Tibial nerve (tissue), 4 donors: ENCODE data around the gene OTUD6A. TPM values are rescaled to one million over a fixed set of nuclear protein-coding genes. Genes with fewer than 3 reads are reported as not detected.

Source experiments
- DNase-seq, 2 donors: peaks; one replicate each; pipeline ENCODE4 v3.0.0-alpha.2; 2019; ENCODE audit warnings: low spot score in 2 of 2
- H3K27ac ChIP-seq, 4 donors: fragments of 200-600 bp; sonication (generic) in 3 of 4; one replicate each; pipeline ENCODE4 v1.5.1; 2017 to 2019; ENCODE audit warnings: mild to moderate bottlenecking in 1 of 4
- H3K27me3 ChIP-seq, 2 donors: fragments of 200-600 bp; sonication (generic) in 1 of 2; one replicate each; pipeline versions ENCODE4 v1.5.1 to v1.6.0; 2017 to 2019
- H3K36me3 ChIP-seq, 3 donors: fragments of 200-600 bp; sonication (generic); one replicate each; pipeline ENCODE4 v1.5.1; 2018 to 2019
- H3K4me1 ChIP-seq, 4 donors: fragments of 200-600 bp; sonication (generic) in 3 of 4; one replicate each; pipeline ENCODE4 v1.5.1; 2017 to 2019
- H3K4me3 ChIP-seq, 4 donors: fragments of 200-600 bp; sonication (generic) in 3 of 4; one replicate each; pipeline ENCODE4 v1.5.1; 2017 to 2019; ENCODE audit warnings: mild to moderate bottlenecking in 1 of 4, moderate library complexity in 1 of 4
- H3K9me3 ChIP-seq, 4 donors: fragments of 200-600 bp; sonication (generic) in 3 of 4; one replicate each; pipeline ENCODE4 v1.5.1; 2017 to 2019
- CTCF ChIP-seq, 5 experiments: fragments of 200-600 bp in 3 of 5; fragments of 450-650 bp in 2 of 5; sonication (generic) in 3 of 5; IDR thresholded peaks; one replicate each; pipeline ENCODE4 v1.5.1; 2016 to 2019; ENCODE audit warnings: antibody characterized with exemption in 5 of 5, mild to moderate bottlenecking in 3 of 5, moderate library complexity in 2 of 5
- EP300 ChIP-seq, 2 donors: sonication (generic); formaldehyde crosslinking; IDR thresholded peaks; one replicate each; pipeline ENCODE4 v1.6.1; 2017; ENCODE audit warnings: antibody characterized with exemption in 2 of 2, mild to moderate bottlenecking in 1 of 2
- POLR2A ChIP-seq, 2 donors: fragments of 450-650 bp; IDR thresholded peaks; one replicate each; pipeline ENCODE4 v1.6.1; 2017; ENCODE audit warnings: antibody characterized with exemption in 2 of 2, mild to moderate bottlenecking in 2 of 2, moderate library complexity in 2 of 2
- WGBS, 2 donors: methylation state at CpG; one replicate each; pipeline ENCODE4 v1.1.5; 2018; 5-methylcytosine and 5-hydroxymethylcytosine counted together
- total RNA-seq, 4 donors: library from RNA; depleted of rRNA; stranded (reverse); fragments of >200 nt; gene quantifications; one replicate each; pipeline ENCODE4 v1.1.0, GENCODE V29; 2016

Gene OTUD6A
- total RNA-seq, 4 donors from 2014 or later: not detected

DNA sequence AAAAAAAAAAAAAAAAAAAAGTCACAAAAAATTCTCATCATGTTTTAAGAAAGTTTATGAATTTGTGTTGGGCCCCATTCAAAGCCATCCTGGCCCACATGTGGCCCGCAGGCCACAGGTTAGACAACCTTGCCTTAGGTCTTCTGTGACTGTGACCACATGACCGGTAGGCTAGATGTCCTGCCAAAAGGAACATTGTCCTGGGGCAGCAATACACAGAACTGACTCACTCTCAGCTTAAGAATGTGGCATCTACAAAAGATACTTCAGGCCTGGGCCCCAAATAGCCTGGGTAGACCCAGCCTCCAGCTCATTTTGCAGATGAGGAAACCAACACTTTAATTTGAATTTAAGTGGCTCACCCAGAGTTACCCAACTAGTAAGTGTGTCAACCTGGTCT, 22.5 kb upstream of the OTUD6A start:
- H3K4me3 ChIP-seq: no peak overlapping the region
- TF ChIP-seq POLR2A (IDR thresholded peaks at IDR 0.05): no peak
- TF ChIP-seq CTCF (IDR thresholded peaks at IDR 0.05): no peak
- no peak for TF ChIP-seq EP300 (IDR thresholded peaks at IDR 0.05)
- no peaks in the 10 kb centered on the region for H3K4me1 ChIP-seq
- DNase-seq: no peak
- peaks cover 0 to 8% of the 10 kb centered on the region in 2 donors for H3K27me3 ChIP-seq
- H3K36me3 ChIP-seq: no peaks in the 10 kb centered on the region
- 83 to 88% methylated on average over 2 of the region's 2 CpGs for WGBS, 2 donors
- no peak overlapping the region for H3K27ac ChIP-seq
- H3K9me3 ChIP-seq: no peaks in the 10 kb centered on the region

- H3K9me3 ChIP-seq: no peaks in the 10 kb centered on the region
- H3K4me3 ChIP-seq: no peak overlapping the region
- 75 to 90% methylated on average over 2 to 6 of the region's 6 CpGs for WGBS, 2 donors
- H3K36me3 ChIP-seq: no peaks in the 10 kb centered on the region
- no peak for DNase-seq
- no peaks in the 10 kb centered on the region for H3K4me1 ChIP-seq
- H3K27ac ChIP-seq: no peak overlapping the region
- TF ChIP-seq POLR2A (IDR thresholded peaks at IDR 0.05) (no peak), EP300 (IDR thresholded peaks at IDR 0.05) (no peak), CTCF (IDR thresholded peaks at IDR 0.05) (no peak)
- H3K27me3 ChIP-seq: peaks cover 0 to 3% of the 10 kb centered on the region in 2 donors
Observed at GRCh38 chrX:70041993-70042392, 20.3 kb upstream of the OTUD6A start.

DNA sequence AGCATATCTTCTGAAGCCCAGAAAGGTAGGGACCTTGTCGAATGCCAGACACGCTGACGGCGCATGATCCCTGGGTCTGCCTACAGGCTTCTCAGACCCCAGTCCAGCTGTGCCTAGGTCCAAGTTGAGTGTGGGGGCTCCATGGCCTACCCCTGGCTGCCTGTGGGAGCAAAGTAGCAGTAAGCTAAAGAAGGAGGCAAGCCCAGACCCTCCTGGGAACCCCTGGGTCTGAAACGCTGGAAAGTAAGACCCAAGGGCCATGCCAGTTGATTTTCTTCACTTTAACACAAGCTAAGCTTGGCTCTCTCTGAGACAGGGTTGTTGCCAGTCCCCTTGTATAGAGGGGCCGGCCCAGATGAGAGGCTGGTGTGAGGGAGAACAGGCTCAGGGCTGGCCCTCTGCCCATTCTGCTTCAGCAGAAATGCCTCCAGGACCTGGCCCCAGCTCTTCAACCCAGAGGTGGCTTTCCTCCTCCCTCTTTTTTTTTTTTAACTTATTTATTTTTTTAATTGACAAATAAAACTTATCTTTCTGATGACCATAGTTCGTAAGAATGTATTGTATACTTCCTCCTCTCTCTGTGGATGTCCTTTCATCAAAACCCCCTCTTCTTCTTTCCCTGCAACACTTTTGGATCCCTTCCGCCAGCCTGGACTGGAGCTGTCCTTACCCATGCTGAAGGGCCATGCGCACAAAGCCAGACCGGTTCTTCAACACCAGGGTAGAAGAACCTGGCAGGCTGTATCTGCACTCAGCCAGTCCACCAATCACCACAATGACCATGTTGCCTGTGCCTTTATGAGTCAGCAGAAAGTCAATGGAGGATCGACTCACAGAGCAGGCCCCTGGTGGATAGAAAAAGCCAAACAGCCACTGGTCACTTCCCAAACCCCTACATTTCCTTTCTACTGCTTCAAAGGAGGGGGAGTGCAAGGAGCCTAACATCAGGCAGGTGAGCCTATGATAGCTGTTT, 19.6 kb upstream of the OTUD6A start:
- no peak overlapping the region for H3K27ac ChIP-seq
- H3K36me3 ChIP-seq: no peaks in the 10 kb centered on the region
- H3K4me1 ChIP-seq: no peaks in the 10 kb centered on the region
- 72 to 82% methylated on average over 5 to 11 of the region's 11 CpGs for WGBS, 2 donors
- DNase-seq: no peak
- no peaks in the 10 kb centered on the region for H3K9me3 ChIP-seq
- no peak for TF ChIP-seq CTCF (IDR thresholded peaks at IDR 0.05)
- no peak for TF ChIP-seq POLR2A (IDR thresholded peaks at IDR 0.05)
- no peak for TF ChIP-seq EP300 (IDR thresholded peaks at IDR 0.05)
- H3K27me3 ChIP-seq: no peaks in the 10 kb centered on the region
- no peak overlapping the region for H3K4me3 ChIP-seq

DNA sequence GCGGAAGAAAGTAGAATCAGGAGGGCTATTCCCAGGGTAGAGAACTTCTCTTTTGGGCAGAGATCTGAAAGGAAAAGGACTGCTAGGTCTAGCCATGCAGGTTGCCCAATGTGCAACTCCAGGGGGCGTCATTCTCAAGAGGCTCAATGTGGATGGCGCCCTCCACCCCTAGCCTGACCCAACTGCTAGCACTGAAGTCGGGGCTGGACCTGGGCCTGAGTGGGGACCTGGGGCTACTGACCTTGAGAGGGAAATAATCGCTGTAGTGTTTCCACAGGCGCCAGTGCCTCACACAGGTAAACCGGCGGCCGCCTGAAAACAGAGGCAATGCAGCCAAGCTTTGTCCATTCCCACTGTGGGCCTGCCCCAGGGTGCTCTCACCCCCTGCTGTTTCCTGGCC, 18.6 kb upstream of the OTUD6A start:
- Histone ChIP-seq H3K4me3 (no peak overlapping the region), H3K4me1 (no peaks in the 10 kb centered on the region), H3K36me3 (no peaks in the 10 kb centered on the region), H3K27me3 (peaks cover 0 to 10% of the 10 kb centered on the region in 2 donors), H3K9me3 (no peaks in the 10 kb centered on the region), H3K27ac (no peak overlapping the region)
- 82 to 93% methylated on average over 4 to 9 of the region's 9 CpGs for whole genome bisulfite sequencing, 2 donors
- TF ChIP-seq CTCF (IDR thresholded peaks at IDR 0.05): no peak
- TF ChIP-seq EP300 (IDR thresholded peaks at IDR 0.05): no peak
- no peak for TF ChIP-seq POLR2A (IDR thresholded peaks at IDR 0.05)
- no peak for DNase-seq

DNA sequence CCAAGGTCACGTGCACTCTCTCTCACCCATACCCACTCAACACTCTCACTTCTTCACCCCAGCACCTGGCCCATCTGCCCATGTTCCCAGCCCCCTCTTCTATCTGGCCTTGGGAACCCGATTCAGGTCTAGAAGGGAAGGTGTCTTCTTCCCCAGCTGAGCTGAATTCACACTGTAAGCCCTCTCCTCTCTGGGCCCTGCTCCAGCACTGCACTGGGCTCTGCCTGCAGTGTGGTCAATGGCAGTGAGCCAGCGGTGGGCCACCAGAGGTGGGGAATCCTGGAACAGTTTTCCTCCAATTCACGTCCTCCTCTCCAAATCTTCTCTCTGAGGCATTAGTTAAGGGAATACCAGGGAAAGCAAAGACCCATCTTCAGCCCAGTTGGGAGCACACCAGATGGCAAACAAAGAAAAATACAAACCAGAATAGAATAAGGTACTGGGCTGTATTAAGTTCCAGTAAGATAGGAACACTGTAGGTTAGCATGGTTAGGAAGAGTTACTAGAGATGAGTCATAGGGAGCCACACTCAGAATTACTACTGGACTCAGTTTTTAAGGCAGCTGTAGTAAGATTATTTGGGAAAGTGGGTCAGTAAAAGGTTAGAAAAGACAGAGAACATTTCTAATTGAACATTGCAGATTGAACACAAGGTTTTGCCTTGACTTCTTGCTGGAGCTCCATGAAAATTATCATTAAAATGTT, 17.6 kb upstream of the OTUD6A start:
- no peak for DNase-seq
- H3K36me3 ChIP-seq: no peaks in the 10 kb centered on the region
- H3K27me3 ChIP-seq: peaks cover 0 to 12% of the 10 kb centered on the region in 2 donors
- no peaks in the 10 kb centered on the region for H3K4me1 ChIP-seq
- TF ChIP-seq EP300 (IDR thresholded peaks at IDR 0.05) (no peak), POLR2A (IDR thresholded peaks at IDR 0.05) (no peak), CTCF (IDR thresholded peaks at IDR 0.05) (no peak)
- H3K9me3 ChIP-seq: no peaks in the 10 kb centered on the region
- no peak overlapping the region for H3K27ac ChIP-seq
- H3K4me3 ChIP-seq: no peak overlapping the region
- 71 to 85% methylated on average over 4 of the region's 4 CpGs for WGBS, 2 donors
